GM12878 (cell line): ENCODE measurements around the gene MAP3K5. TPM values are rescaled to one million over a fixed set of nuclear protein-coding genes. Genes with fewer than 3 reads are reported as not detected.

Source experiments
- BACH1 ChIP-seq: fragments of 450-650 bp; IDR thresholded peaks from 2 replicates; pipeline ENCODE4 v1.6.1; 2017; ENCODE audit warnings: mild to moderate bottlenecking, borderline replicate concordance
- BCL3 ChIP-seq: IDR thresholded peaks from 2 replicates; pipeline ENCODE4 v1.6.1; 2011; ENCODE audit warnings: borderline replicate concordance, low read depth, mild to moderate bottlenecking, moderate library complexity, low read length; ENCODE audit not compliant: insufficient read depth, poor library complexity, severe bottlenecking
- BCLAF1 ChIP-seq: fragments of 450-650 bp; IDR thresholded peaks from 2 replicates; pipeline ENCODE4 v1.6.1; 2017; ENCODE audit warnings: antibody characterized with exemption, mild to moderate bottlenecking, moderate library complexity
- BRCA1 ChIP-seq: IDR thresholded peaks from 2 replicates; pipeline ENCODE4 v1.6.1; 2011; ENCODE audit warnings: low read depth, low read length, improper control_type of control experiment
- GABPA ChIP-seq: IDR thresholded peaks from 2 replicates; pipeline ENCODE4 v1.6.1; 2014; ENCODE audit warnings: antibody characterized with exemption, low read depth, mild to moderate bottlenecking, inconsistent platforms
- IKZF1 ChIP-seq: fragments of 450-650 bp; conservative IDR thresholded peaks from 2 replicates; pipeline ENCODE4 v1.6.1; 2017; ENCODE audit warnings: antibody characterized with exemption, mild to moderate bottlenecking
- IKZF2 ChIP-seq, 2 experiments: fragments of 450-650 bp; IDR thresholded peaks; 2 replicates each; pipeline ENCODE4 v1.6.1; 2017; ENCODE audit warnings: mild to moderate bottlenecking in 2 of 2, moderate library complexity in 2 of 2
- IRF3 ChIP-seq: fragments of 450-650 bp; IDR thresholded peaks from 2 replicates; pipeline ENCODE4 v1.6.1; 2014; ENCODE audit warnings: mild to moderate bottlenecking
- JUNB ChIP-seq: IDR thresholded peaks from 2 replicates; pipeline ENCODE4 v1.6.1; 2016; ENCODE audit warnings: antibody characterized with exemption, mild to moderate bottlenecking
- JUND ChIP-seq: IDR thresholded peaks from 2 replicates; pipeline ENCODE4 v1.6.1; 2012; ENCODE audit warnings: low read depth, mild to moderate bottlenecking, low read length, improper control_type of control experiment, moderate library complexity
- MEF2A ChIP-seq: IDR thresholded peaks from 2 replicates; pipeline ENCODE4 v1.6.1; 2011; ENCODE audit warnings: low read depth, mild to moderate bottlenecking, low read length, moderate library complexity; ENCODE audit not compliant: insufficient read depth
- MXI1 ChIP-seq: fragments of 150-350 bp; IDR thresholded peaks from 2 replicates; pipeline ENCODE4 v1.6.1; 2011; ENCODE audit warnings: low read depth, mild to moderate bottlenecking, inconsistent platforms, low read length, improper control_type of control experiment
- NFIC ChIP-seq: IDR thresholded peaks from 2 replicates; pipeline ENCODE4 v1.6.1; 2012; ENCODE audit warnings: low read depth, mild to moderate bottlenecking, inconsistent platforms, low read length, moderate library complexity
- NFXL1 ChIP-seq: fragments of 450-650 bp; IDR thresholded peaks from 2 replicates; pipeline ENCODE4 v1.6.1; 2017; ENCODE audit warnings: antibody characterized with exemption, mild to moderate bottlenecking, borderline replicate concordance
- PBX3 ChIP-seq: IDR thresholded peaks from 2 replicates; pipeline ENCODE4 v1.6.1; 2011; ENCODE audit warnings: mild to moderate bottlenecking, low read depth, low read length, moderate library complexity; ENCODE audit not compliant: insufficient replicate concordance
- PML ChIP-seq: IDR thresholded peaks from 2 replicates; pipeline ENCODE4 v1.6.1; 2012; ENCODE audit warnings: low read length, inconsistent platforms
- POU2F2 ChIP-seq: IDR thresholded peaks from 3 replicates; pipeline ENCODE4 v1.6.1; 2011; ENCODE audit warnings: low read depth, mild to moderate bottlenecking, low read length, borderline replicate concordance
- RFX5 ChIP-seq: IDR thresholded peaks from 2 replicates; pipeline ENCODE4 v1.6.1; 2011; ENCODE audit warnings: low read depth, low read length, improper control_type of control experiment
- SIN3A ChIP-seq: IDR thresholded peaks from 2 replicates; pipeline ENCODE4 v1.6.1; 2012; ENCODE audit warnings: low read depth, low read length, improper control_type of control experiment
- STAT1 ChIP-seq: fragments of 450-650 bp; conservative IDR thresholded peaks from 2 replicates; pipeline ENCODE4 v1.6.1; 2014; ENCODE audit warnings: antibody characterized with exemption, mild to moderate bottlenecking
- WRNIP1 ChIP-seq: IDR thresholded peaks from 2 replicates; pipeline ENCODE4 v1.6.1; 2011; ENCODE audit warnings: low read depth, low read length, improper control_type of control experiment, borderline replicate concordance
- ZNF687 ChIP-seq: fragments of 450-650 bp; IDR thresholded peaks from 2 replicates; pipeline ENCODE4 v1.6.1; 2017; ENCODE audit warnings: mild to moderate bottlenecking, moderate library complexity
- polyA plus RNA-seq, 11 experiments: library from polyadenylated mRNA; depleted of rRNA in 4 of 11; unstranded in 6 of 11; stranded (reverse) in 5 of 11; fragments of >200 nt; fragmentation: Nextera tagmentation in 4 of 11; fragmentation: Illumina TruSeq in 1 of 11; extraction: Ambion mirVana in 4 of 11; extraction: Trizol in 1 of 11; gene quantifications; 1 replicate in 1 of 11; 2 replicates in 10 of 11; pipeline versions ENCODE4 v1.2.1 to v1.2.3, GENCODE V29; 2011 to 2016; ENCODE audit warnings: inconsistent platforms in 2 of 11, missing spikeins in 2 of 11, low read depth in 1 of 11
- total RNA-seq, 4 experiments: library from RNA; depleted of rRNA in 3 of 4; stranded (reverse); fragments of >200 nt in 3 of 4; fragmentation: Illumina TruSeq in 1 of 4; extraction: Trizol in 1 of 4; gene quantifications; 2 replicates each; pipeline versions ENCODE4 v1.2.1 to v1.2.3, GENCODE V29; 2013 to 2021

Gene MAP3K5
- total and polyA plus RNA-seq, 10 of the 15 experiments (the other 5 are each of a cell fraction or from before 2014, with no cell fraction given), result 5.4 to 34.3 (median 26.4) TPM

GRCh38 chr6:136717716-136717990, 74.6 kb downstream of the MAP3K5 start (continued):
- TF ChIP-seq BCL3 (no peak), MEF2A (no peak), POU2F2 (no peak), STAT1 (no peak), ZNF687 (no peak), WRNIP1 (no peak), SIN3A (no peak), BCLAF1 (no peak), PBX3 (no peak), IKZF2 (IDR thresholded peaks at IDR 0.05) (peak in 1 of 2 experiments; percentile 14; a peak in 1 of 4 replicates), NFIC (peak; percentile 7; the same call in 1 of the 2 replicates), GABPA (no peak), NFXL1 (no peak), BACH1 (no peak), MXI1 (no peak), RFX5 (no peak), IRF3 (no peak), IKZF1 (peak; percentile 17; the same call in 1 of the 2 replicates), PML (no peak), JUNB (no peak), BRCA1 (no peak), JUND (no peak)
